Liver (tissue), 3 donors: Measurements from ENCODE around the gene RMND1.

Experiments used
- ATF3 ChIP-seq: IDR thresholded peaks from 2 replicates; pipeline ENCODE4 v1.6.1; 2016; ENCODE audit warnings: antibody characterized with exemption
- CTCF ChIP-seq: fragments of 150-350 bp; IDR thresholded peaks from 2 replicates; pipeline ENCODE4 v1.5.1; 2017; ENCODE audit warnings: improper control_type of control experiment, low read depth, low read length; ENCODE audit not compliant: missing input control
- FOXA1 ChIP-seq: IDR thresholded peaks from 2 replicates; pipeline ENCODE4 v1.6.1; 2016; ENCODE audit warnings: antibody characterized with exemption
- ZBTB33 ChIP-seq: IDR thresholded peaks from 2 replicates; pipeline ENCODE4 v1.6.1; 2016; ENCODE audit warnings: antibody characterized with exemption
- donor health status: healthy.
- donor health status: healthy.

GRCh38 chr6:151437401-151437800, 14.5 kb downstream of the RMND1 start:
- TF ChIP-seq ATF3 (peak; percentile 18), ZBTB33 (no peak), CTCF (no peak), FOXA1 (no peak)
